ENCODE results near the gene PTPRR.

Gene PTPRR

GRCh38 chr12:70794131-70794530 lies 126.4 kb downstream of the PTPRR start:
- DNase-seq (ENCODE audit: low read depth), result no peak

GRCh38 chr12:70788774-70789173 lies 131.8 kb downstream of the PTPRR start:
- DNase-seq (ENCODE audit: low read depth), result no peak

DNA sequence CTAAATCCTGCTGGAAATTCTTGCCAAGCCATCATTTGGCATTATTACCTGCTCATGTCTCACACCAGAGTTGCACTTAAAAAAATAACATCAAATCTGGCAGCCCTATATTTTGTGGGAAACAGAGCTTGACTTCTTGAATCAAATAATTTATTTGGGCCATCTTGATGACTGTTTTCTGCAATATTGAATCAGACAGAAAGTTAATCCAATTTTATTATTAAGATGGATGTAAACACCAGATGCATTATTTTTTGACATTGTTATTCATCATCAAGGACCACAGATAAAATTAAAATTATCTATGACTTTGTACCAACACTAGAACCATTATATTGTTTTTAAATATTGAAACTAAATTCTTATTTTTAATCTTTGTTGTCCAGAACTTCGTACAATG lies 132.9 kb downstream of the PTPRR start:
- no peak for DNase-seq (ENCODE audit: low read depth)

DNA sequence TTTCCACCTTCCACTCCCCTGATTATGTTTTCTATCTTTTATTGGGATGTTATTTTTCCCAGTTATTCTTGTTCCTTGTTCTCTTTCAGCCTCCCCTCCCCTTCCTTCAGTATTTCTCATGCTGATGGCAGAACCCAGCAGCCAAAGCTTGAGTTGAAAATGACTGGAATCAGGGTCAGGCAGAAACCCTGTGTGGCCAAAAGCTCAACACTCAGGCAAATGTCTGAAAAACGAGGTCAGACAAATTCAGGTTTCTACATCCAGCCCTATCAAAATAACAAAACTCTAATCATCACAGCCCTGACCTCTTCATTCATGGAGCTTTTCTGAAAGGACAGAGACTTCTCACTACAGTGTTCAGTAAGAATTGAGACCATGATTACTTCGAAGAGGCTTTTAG lies 134.6 kb downstream of the PTPRR start:
- no peak for DNase-seq (ENCODE audit: low read depth)

- DNase-seq (ENCODE audit: low read depth), result no peak
These were observed 136.4 kb downstream of the PTPRR start for GRCh38 chr12:70784042-70784668.

- no peak for DNase-seq (ENCODE audit: low read depth)
These were observed 137.1 kb downstream of the PTPRR start for GRCh38 chr12:70783455-70783854.

- DNase-seq (ENCODE audit: low read depth), result no peak
These were observed 141.3 kb downstream of the PTPRR start for GRCh38 chr12:70779250-70779649.

DNA sequence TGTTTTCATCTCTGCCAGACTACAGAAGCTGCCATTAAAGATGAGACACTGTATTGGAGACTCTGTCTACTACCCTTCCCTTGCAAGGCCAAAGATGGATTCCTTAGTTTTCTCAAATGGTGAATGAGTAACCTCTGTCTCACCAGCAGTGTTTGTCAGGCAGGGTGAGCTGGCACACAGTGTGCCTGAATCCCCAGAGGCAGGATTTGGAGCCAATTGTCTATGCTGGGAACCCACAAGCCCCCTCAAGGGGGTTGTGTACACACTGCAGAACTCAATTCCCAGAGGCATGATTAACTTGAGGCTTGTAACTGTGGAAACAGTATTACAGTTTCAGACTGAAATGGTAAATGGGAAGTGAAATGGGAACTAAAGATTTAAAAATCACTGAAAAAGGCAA lies 146.5 kb downstream of the PTPRR start:
- no peak for DNase-seq (ENCODE audit: low read depth)

DNA sequence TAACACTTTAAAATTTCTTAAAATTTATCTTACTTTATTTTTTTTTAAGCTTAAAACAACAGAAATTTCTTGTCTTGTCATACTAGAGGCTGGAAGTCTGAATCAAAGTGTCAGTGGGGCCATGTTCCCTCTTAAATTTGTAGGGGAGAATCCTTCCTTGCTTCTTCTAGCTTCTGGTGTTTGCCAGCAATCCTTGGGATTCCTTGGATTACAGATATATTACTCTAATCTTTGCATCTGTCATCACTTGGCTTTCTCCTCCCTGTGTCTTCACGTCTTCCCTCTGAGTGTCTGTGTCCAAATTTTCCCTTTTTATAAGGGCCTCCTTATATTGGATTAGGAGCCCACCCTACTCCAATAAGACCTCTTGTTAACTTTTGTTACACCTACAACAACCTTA lies 147.7 kb downstream of the PTPRR start:
- DNase-seq (ENCODE audit: low read depth), result no peak

DNA sequence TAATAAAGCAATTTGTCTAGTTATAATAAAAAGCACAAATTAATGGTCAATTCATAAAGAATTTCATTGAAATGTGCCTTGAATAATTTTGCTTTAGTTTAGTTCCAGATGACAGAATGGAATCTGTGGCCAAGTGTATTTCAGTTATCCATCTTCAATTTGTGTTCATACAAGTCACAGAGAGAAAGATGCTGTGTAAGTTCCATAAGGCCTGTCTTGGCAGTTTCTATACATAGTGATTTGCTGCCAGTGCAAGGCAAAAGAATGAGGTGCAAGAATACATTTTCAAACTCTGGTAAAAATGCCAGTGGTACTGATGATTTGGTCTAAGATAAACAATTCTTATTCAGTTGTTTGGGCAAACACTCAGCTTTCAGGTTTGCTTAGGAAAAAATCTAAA lies 149.0 kb downstream of the PTPRR start:
- no peak for DNase-seq (ENCODE audit: low read depth)

DNA sequence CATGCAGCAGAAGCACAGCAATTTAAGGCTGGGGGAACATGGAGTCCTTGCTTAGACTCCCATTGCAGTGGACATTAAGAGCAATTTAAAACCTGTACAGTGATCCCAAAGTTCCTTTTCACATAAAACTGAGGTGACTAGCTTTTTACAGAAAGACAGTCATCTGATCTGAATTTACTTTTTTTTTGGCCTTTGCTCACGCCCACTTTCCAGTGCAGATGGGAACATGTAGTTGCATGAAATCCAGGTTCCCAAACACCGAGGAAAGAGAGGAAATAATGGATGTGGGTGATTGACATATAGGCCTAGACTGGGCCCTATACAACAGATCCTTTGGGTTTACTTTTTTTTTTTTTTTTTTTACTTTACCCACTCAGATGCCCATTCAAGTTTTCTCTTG lies 156.9 kb downstream of the PTPRR start:
- no peak for DNase-seq (ENCODE audit: low read depth)

DNA sequence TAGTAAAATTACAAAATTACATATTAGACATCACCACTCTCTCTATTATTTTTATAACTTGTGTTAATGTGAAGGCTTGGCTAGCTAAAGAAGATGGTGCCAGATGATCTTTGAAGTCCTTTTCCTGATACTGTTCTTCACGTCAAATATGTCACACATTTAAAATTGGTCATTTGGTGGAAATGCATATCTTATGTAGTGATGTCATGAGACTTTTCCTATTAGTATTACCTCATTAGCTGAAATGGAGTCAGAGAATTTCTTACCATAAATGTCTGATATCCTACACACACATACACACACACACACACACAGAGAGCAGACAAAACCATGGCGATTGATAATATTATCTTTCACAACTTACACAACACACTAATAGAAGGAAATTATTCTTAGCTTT lies 158.5 kb downstream of the PTPRR start:
- no peak for DNase-seq (ENCODE audit: low read depth)

- no peak for DNase-seq (ENCODE audit: low read depth)
These were observed 161.2 kb downstream of the PTPRR start for GRCh38 chr12:70759161-70759918.

DNA sequence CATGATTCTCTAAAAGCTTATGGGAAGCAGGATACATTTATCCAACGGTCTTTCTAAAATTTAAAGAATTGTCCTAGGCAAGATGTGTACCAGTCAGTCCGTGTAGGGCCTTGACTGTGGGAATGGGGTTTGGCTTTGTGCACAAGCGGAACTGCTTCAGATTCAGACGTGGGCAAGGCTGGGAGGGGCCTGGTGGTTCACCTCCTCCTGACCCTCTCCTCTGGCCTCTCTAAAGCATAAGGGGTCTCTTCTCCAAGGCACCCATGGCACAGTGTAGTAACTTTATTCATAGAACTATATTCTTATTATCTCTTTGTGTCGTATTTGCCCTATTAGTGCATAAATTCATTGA lies 162.1 kb downstream of the PTPRR start:
- DNase-seq (ENCODE audit: low read depth), result no peak

GRCh38 chr12:70757830-70758493 lies 162.6 kb downstream of the PTPRR start:
- DNase-seq (ENCODE audit: low read depth), result no peak

DNA sequence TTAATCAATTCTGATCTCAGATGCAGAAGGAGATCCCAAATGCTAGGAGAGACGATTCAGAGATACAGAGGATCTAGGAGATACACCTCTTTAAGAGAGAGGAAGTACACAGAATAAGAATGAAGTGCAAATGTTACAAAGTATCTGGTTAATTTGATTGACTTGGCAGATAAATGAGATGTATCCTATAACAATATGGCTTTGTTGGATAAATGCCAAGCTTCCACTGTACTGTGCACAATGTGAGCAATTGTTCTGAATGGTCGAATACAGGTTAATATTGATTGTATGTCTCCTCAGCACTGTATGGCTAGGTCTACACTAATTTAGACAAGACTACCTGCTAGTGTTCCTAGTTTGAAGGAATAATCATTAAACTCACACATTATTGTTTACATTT lies 163.7 kb downstream of the PTPRR start:
- no peak for DNase-seq (ENCODE audit: low read depth)

DNA sequence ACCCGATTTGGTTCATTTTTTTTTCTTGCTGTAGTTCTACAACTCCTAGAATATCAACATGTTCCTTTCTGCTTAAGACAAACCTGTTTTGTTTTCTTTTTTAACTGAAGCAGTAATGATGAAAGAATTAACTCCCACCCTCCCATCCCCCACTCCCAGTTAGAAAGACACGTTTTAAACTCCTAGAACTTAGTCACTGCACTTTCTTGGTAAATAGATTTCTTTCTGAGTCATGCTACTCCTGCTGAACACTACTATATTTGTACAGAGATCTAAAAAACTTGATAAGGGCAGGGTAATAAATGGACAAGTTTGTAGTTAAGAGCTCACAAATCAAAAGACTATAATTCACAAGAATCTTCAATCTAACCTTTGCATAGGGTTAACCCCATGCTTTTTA lies 164.4 kb downstream of the PTPRR start:
- DNase-seq (ENCODE audit: low read depth), result peak; percentile 38

DNA sequence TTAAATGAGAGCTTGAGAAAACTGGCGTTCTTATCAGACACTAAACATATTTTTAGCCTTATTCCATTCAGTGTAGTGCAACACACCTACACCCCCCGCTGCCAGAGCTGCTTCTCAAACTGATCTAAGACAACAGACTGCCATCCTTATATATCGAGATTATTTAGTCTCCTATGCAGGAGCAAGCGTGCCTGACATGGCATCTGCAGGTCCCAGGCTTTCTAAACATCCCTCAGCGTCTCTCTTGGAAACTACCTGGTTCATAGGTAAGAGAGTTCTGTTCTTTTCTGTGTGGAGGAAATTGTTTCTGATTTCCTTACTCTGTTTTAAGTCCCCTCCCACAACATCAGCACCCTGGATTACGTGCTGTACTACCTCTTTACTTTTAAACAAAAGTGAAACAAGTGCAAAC lies 166.2 kb downstream of the PTPRR start:
- no peak for DNase-seq (ENCODE audit: low read depth)

DNA sequence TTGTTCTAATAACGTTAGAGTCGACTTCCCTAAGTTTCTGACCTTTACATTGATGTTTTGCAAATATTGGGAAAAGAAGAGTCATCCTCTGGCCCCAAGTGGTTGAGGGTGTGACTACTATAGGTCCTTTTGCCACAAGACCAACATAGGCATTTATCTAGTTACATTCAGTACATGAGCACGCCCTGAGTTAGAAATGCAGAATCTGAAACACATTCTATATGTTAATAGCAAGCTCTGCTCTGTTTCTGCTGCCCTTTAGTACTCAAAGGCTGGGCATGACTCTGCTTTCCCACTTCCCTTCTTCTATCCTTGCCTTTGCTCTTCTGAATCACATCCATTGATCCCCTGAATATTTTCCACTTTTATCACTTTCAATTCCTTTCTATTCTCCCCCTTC lies 168.2 kb downstream of the PTPRR start:
- DNase-seq (ENCODE audit: low read depth), result no peak

DNA sequence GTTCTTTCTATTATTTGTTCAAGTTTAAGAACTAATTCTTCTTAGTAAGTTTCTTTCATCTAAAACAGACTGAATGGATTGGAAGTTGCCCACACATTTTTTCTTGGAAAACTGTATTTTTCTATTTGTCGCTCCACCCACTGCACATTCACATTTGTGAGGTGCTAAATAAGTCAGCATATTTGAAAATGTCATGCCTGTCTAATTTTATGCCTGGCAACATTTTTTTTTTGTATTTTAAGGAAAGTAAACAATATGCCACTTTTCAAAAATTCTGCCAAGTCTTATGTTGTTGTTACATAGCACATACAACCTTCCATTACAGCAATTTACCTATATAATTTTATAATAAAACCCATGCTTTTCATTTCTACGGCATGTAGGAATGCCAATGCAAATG lies 170.6 kb downstream of the PTPRR start:
- no peak for DNase-seq (ENCODE audit: low read depth)

GRCh38 chr12:70748809-70749208 lies 171.7 kb downstream of the PTPRR start:
- no peak for DNase-seq (ENCODE audit: low read depth)

- no peak for DNase-seq (ENCODE audit: low read depth)
These were observed 172.9 kb downstream of the PTPRR start for GRCh38 chr12:70747445-70748260.

DNA sequence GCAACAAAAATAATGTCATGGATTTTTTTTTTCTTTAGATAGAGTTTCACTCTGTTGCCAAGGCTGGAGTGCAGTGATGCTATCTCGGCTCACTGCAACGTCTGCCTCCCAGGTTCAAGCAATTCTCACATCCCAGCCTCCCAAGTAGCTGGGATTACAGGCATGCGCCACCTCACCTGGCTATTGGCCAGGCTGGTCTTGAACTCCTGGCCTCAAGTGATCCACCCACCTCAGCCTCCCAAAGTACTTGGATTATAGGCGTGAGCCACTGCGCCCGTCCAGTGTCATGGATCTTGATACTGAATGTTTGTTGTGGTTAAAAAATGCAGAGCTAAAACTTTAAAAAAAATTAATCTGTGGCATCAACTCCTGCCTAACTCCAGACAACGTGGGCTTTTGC lies 175.5 kb downstream of the PTPRR start:
- no peak for DNase-seq (ENCODE audit: low read depth)
